Small intestine (tissue), 7 donors: ENCODE results near the gene HOXB13. TPM values are rescaled to one million over a fixed set of nuclear protein-coding genes. Genes with fewer than 3 reads are reported as not detected.

Source experiments
- DNase-seq, 2 donors: peaks; one replicate each; pipeline versions ENCODE4 v3.0.0 to v3.0.0-alpha.2; 2013
- FAIRE-seq: peaks from 2 replicates; lab custom pipeline; 2012; peaks lifted over from hg19 to GRCh38; lab: Jason Lieb, UNC
- H3K27ac ChIP-seq, 3 donors: one replicate each; pipeline ENCODE4 v1.5.1; 2013; ENCODE audit warnings: low read length in 2 of 3, mild to moderate bottlenecking in 2 of 3, control low read depth in 1 of 3, inconsistent platforms in 1 of 3, low read depth in 1 of 3, moderate library complexity in 1 of 3
- H3K27me3 ChIP-seq, 3 donors: one replicate each; pipeline ENCODE4 v1.6.1; 2013; ENCODE audit warnings: low read length in 3 of 3, inconsistent platforms in 1 of 3; ENCODE audit not compliant: control insufficient read depth in 3 of 3, insufficient read depth in 3 of 3
- H3K36me3 ChIP-seq, 3 donors: one replicate each; pipeline ENCODE4 v1.6.1; 2013; ENCODE audit warnings: low read length in 3 of 3, inconsistent platforms in 1 of 3, low read depth in 1 of 3, mild to moderate bottlenecking in 1 of 3, moderate library complexity in 1 of 3; ENCODE audit not compliant: control insufficient read depth in 3 of 3, insufficient read depth in 2 of 3
- H3K4me1 ChIP-seq, 3 donors: one replicate each; pipeline ENCODE4 v1.6.1; 2013; ENCODE audit warnings: low read length in 2 of 3, inconsistent platforms in 1 of 3, low read depth in 1 of 3, mild to moderate bottlenecking in 1 of 3, moderate library complexity in 1 of 3; ENCODE audit not compliant: control insufficient read depth in 3 of 3, insufficient read depth in 2 of 3
- H3K4me3 ChIP-seq, 3 donors: one replicate each; pipeline ENCODE4 v1.5.1; 2013; ENCODE audit warnings: low read length in 3 of 3, control low read depth in 1 of 3, inconsistent platforms in 1 of 3, low read depth in 1 of 3, mild to moderate bottlenecking in 1 of 3, moderate library complexity in 1 of 3
- H3K9me3 ChIP-seq, 2 donors: one replicate each; pipeline ENCODE4 v1.6.1; 2013; ENCODE audit warnings: low read depth in 1 of 2, low read length in 1 of 2; ENCODE audit not compliant: control insufficient read depth in 2 of 2, insufficient read depth in 1 of 2
- WGBS, 3 donors: extraction: QIAGEN DNeasy Blood & Tissue Kit; methylation state at CpG; one replicate each; pipeline ENCODE4 v1.1.7; 2013; 5-methylcytosine and 5-hydroxymethylcytosine counted together
- polyA plus RNA-seq, 4 donors: library from polyadenylated mRNA; stranded (reverse) in 3 of 4; unstranded in 1 of 4; fragments of 200-250 nt in 3 of 4; fragments of 120-200 nt in 1 of 4; gene quantifications; one replicate each; pipeline versions ENCODE4 v1.2.1 to v1.2.3, GENCODE V29; 2013
- donor health status: healthy with polysubstance abuse.
- donor health status: control.
- donor health status: control.
- donor health status: Bipolar disorder and iron deficiency.
- donor health status: healthy.

The HOXB13 gene
- polyA plus RNA-seq, 4 donors = 0.22 TPM; not detected in 3

DNA sequence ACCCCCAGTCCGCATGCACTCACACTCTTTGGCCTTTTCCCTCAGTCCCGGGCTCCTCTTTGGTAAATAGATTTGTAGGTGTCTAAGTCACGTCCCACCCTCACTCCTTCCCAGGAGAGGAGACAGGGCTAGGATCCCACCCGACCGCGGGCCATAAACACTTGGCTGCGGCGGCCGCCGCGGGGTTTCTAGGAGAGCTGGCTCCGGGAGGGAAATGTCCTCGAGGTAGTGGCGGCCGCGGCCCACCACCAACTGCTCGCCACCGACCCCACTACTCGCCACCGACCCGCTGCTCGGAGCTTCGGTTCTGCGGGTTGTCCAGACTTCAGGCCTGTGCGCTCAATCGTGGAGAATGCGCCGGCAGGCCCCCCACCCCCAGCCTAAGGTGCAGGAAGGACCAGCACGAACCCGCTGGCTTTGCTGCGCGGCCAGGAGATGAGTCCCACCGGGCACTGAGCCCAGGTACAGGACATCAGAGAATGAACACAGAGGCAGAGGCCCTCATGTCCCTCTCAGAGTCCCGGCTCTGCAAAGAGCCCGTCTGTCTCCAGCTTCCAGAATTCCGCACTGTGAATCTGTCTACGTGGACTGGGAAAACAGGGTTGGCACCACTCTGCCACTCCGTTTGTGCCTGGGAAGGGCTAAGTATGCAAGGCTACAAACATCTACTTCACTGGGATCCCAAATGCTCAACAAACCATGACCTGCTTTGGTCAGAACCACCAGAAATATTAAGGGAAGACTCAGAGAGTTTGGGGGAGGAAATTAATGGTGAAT is 3.1 kb downstream of the HOXB13 start:
- 3 to 8% (median 5%) methylated on average over 37 to 38 of the region's 38 CpGs for WGBS, 3 donors
- H3K4me1 ChIP-seq = peaks cover 2 to 21% (median 5%) of the 10 kb centered on the region in 3 donors
- no peaks in the 10 kb centered on the region for H3K36me3 ChIP-seq
- no peak overlapping the region for H3K27ac ChIP-seq
- peaks cover 0 to 3% of the 10 kb centered on the region in 2 donors for H3K9me3 ChIP-seq
- no peak overlapping the region for H3K4me3 ChIP-seq
- FAIRE-seq (no peak), DNase-seq (peak in 1 of 2 donors; percentile 38)
- H3K27me3 ChIP-seq = peaks cover 0 to 100% (median 76%) of the 10 kb centered on the region in 3 donors

DNA sequence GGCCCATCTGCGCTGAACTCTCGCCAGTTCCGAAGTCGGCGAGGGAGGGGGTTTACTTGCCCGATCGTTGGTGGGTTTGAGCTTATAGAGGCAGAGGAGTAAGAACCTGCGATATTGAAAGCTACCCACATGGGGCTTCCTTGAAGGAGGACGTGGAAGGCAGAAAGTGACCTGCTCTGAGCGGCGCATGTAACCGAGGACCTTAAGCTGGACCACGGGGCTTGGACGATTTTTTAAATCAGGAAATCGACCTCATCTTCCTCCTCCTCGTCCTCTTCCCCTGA is 3.6 kb downstream of the HOXB13 start:
- Histone ChIP-seq H3K36me3 (no peaks in the 10 kb centered on the region), H3K4me3 (peak overlapping the region in 1 of 3 donors; percentile 29), H3K27me3 (peaks cover 0 to 100% (median 78%) of the 10 kb centered on the region in 3 donors), H3K9me3 (peaks cover 0 to 3% of the 10 kb centered on the region in 2 donors), H3K27ac (no peak overlapping the region), H3K4me1 (peaks cover 2 to 21% (median 5%) of the 10 kb centered on the region in 3 donors)
- FAIRE-seq (no peak), DNase-seq (peak in 1 of 2 donors; percentile 54)
- WGBS, 3 donors = 1 to 3% (median 2%) methylated on average over 16 of the region's 16 CpGs

DNA sequence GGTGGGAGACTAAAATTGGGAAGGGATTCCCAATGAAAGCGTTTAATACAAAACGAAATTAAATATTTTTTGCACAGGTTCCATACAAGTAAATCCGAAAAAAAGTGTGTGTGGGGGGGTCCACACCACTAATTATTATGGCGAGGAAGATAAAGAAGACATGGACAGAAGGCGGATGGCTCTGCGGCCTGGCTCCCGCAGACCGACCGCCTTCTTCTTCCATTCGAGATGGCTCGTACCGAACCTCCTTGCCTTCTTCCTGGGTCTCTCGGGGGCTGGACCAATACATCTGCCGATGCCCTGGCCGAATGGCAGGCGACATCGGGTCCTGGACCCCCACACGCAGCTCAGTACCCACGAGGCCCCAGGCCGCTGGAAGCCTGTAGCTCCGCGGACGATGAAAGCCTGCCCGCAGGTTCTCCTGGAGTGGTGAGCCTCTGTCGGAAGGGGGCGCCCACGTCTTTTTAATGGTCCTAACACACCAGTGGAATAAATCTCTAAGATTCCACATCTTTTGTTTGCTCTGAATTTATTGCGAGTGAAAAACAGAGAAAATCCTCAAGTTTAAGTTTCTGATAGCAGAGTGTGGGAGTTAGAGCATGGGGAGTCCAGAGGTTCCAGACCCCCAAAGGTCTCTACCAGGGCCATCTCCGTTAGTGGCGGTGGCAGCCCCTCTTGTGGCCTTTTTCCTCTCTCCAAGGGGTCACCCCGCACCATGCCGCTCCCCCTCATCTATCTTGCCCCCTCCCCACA is 4.1 kb downstream of the HOXB13 start:
- FAIRE-seq (no peak), DNase-seq (peak; percentile 85 to 87)
- WGBS, 3 donors = 7 to 8% (median 8%) methylated on average over 32 of the region's 32 CpGs
- peak overlapping the region in 2 of 3 donors; percentile 4 to 29 for H3K4me3 ChIP-seq
- peaks cover 0 to 3% of the 10 kb centered on the region in 2 donors for H3K9me3 ChIP-seq
- no peak overlapping the region for H3K27ac ChIP-seq
- H3K4me1 ChIP-seq = peaks cover 2 to 21% (median 5%) of the 10 kb centered on the region in 3 donors
- H3K27me3 ChIP-seq = peaks cover 0 to 100% (median 78%) of the 10 kb centered on the region in 3 donors
- H3K36me3 ChIP-seq = no peaks in the 10 kb centered on the region

DNA sequence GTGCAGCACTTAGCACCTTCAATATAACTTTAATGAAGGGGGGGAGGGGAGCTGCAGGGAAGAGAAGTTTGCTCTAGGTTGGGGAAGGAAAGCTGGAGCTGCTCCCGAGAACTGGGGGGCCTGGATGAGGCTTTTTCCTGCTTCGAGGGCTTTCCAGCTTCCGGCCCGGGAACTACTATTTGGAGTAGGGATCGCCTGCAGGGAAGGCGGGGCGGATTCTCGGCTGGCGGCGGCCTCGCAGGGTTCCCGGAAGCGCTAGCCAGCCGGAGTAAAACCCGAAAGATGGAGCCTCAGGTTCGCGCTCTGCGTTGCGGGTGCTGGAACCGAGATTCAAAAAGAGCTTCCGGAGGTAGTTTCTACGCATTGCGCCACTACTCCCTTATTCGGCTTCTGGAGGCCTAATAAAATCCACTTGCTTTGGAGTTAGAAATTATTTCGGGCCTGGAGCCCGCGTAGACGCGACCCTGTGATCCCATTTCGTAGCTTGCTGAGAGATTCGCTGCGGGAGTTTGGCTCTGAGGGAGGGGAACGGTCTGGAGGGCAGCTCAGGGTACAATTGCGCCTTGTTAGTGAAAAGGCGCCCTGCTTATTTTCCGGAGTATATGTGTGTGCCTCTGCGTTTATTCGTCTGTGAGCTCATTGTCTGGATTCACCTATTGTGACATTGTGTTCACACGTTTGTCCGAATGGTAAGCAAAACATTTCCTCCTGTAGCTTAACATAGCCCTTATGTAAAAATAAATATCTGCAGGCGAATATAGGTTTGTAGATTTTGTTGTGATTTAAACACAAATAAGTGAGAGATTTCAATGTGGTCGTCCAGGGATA is 4.9 kb downstream of the HOXB13 start:
- FAIRE-seq (no peak), DNase-seq (peak in 1 of 2 donors; percentile 38)
- H3K4me3 ChIP-seq = peak overlapping the region; percentile 1 to 31 (median 3)
- peaks cover 0 to 100% (median 81%) of the 10 kb centered on the region in 3 donors for H3K27me3 ChIP-seq
- H3K27ac ChIP-seq = no peak overlapping the region
- 7 to 8% (median 8%) methylated on average over 42 of the region's 42 CpGs for WGBS, 3 donors
- H3K36me3 ChIP-seq = no peaks in the 10 kb centered on the region
- peaks cover 2 to 18% (median 5%) of the 10 kb centered on the region in 3 donors for H3K4me1 ChIP-seq
- peaks cover 0 to 3% of the 10 kb centered on the region in 2 donors for H3K9me3 ChIP-seq

DNA sequence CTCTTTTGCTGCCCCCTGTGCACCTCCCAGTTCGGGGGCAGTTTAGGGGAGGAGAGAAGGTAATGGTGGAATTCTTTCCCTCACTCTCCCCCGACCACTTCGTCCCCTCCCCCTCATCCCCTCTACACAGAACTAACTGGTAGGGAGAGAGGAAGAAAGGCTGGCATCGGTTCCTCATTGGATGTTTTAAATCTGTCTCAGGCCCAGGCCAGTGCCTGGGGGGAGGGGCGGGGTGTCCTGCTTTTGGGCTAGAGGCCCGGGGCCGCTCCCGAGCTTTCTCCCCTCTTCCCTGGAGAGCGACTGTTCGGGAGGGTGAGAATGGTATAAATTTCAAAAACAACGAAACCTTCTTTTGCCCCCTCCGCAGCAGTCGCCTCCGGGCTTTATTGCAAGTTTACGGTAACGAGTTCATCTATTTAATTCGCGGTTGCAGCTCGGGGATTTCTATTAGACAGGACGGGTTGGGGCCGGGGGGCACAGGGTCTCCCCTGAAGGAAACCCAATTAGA is 5.6 kb downstream of the HOXB13 start, which contains the start of gene PRAC2:
TSS of gene PRAC2 (plus strand) at position 271 of the 508 bp plus-strand sequence. CDS start 1,226 bp downstream, outside the sequence.
- Histone ChIP-seq H3K27ac (no peak within 1 kb of the TSS), H3K27me3 (peaks cover 0 to 100% (median 81%) of the 10 kb centered on the region in 3 donors), H3K36me3 (no peaks in the 10 kb centered on the region), H3K4me1 (peaks cover 2 to 18% (median 5%) of the 10 kb centered on the region in 3 donors), H3K4me3 (peak within 1 kb of the TSS; percentile 3 to 48 (median 11)), H3K9me3 (peaks cover 0 to 3% of the 10 kb centered on the region in 2 donors)
- no peak for FAIRE-seq
- DNase-seq = peak in 1 of 2 donors; percentile 41
- 1 to 6% (median 4%) methylated on average over 21 of the region's 21 CpGs for WGBS, 3 donors

DNA sequence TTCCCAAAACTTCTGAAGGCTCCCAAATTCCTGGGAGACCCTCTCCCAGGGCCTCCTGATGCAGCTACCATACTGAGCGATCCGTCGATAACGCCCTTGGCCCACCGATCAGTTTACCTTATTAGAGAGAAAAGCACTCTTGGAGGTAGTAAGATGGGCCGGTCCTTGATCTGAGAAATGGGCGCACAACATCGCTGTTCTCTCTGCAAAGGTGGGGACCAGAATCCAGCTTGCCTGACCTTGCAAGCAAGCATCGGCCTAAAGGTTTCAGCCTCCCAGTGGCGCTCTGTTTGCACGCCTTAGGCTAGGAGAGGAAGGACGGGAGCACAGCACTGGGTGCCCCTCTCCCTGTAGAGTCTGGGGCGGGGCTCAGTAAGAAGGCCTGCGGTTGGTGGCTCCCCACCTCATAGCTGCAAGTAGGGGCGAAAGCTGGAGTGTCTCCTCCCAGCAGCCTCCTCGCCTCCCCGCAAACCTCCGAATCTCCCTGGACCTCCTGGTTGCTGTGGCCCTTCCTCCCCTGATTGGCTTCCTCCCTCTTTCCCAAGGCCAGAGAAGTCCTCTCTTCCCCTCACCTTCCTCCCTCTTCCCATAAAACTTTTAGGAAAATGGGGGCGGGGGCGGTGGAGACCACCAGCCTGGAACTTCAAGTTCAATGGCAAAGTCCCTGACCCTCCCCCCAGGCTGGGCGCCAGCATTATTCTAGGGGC is 6.2 kb downstream of the HOXB13 start, which contains the start of gene PRAC1:
TSS of gene PRAC1 (minus strand) at position 318 of the 707 bp plus-strand sequence. CDS start at position 192, 126 bp downstream.
- Histone ChIP-seq H3K36me3 (no peaks in the 10 kb centered on the region), H3K4me1 (peaks cover 2 to 18% (median 5%) of the 10 kb centered on the region in 3 donors), H3K4me3 (peak within 1 kb of the TSS in 2 of 3 donors; percentile 11 to 48), H3K27ac (no peak within 1 kb of the TSS), H3K9me3 (peaks cover 0 to 3% of the 10 kb centered on the region in 2 donors), H3K27me3 (peaks cover 0 to 99% (median 77%) of the 10 kb centered on the region in 3 donors)
- FAIRE-seq = no peak
- 9 to 12% (median 12%) methylated on average over 20 to 21 of the region's 21 CpGs for WGBS, 3 donors
- peak in 1 of 2 donors; percentile 41 for DNase-seq

DNA sequence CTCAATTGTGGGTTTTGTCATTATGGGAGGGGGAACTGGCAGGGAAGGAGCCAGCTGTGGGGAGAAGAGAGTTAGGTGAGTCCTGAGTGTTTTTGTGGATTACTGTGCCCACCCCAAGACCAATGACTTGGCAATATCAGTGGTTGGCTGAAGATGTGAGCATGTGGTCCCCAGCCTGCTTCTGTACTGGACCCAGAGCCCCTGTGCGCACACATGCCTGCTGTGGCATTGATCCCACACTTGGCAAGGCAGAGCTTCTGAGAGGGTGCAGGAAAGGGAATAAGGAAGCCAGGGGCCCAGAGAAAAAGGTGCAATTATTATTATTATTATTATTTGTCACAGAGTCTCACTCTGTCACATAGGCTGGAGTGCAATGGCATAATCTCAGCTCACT is 7.5 kb downstream of the HOXB13 start:
- peaks cover 0 to 96% (median 73%) of the 10 kb centered on the region in 3 donors for H3K27me3 ChIP-seq
- DNase-seq (no peak), FAIRE-seq (no peak)
- no peaks in the 10 kb centered on the region for H3K36me3 ChIP-seq
- H3K27ac ChIP-seq = no peak overlapping the region
- WGBS, 3 donors = 57 to 100% (median 83%) methylated on average over 1 of the region's 1 CpG
- peaks cover 2 to 18% (median 5%) of the 10 kb centered on the region in 3 donors for H3K4me1 ChIP-seq
- peaks cover 0 to 3% of the 10 kb centered on the region in 2 donors for H3K9me3 ChIP-seq
- H3K4me3 ChIP-seq = peak overlapping the region in 1 of 3 donors; percentile 9
